HG03460 (cell line): ENCODE measurements around the gene LDAH.
"Not testable (repeated sequence)": the region's sequence is repeated elsewhere in the genome, so short reads cannot be mapped to it uniquely, and the experiment has no call there.

Experiments used
- ATAC-seq: cut with Tn5 transposase; IDR thresholded peaks from one replicate; pipeline ENCODE4 v1.9.1; 2021; ENCODE audit not compliant: unreplicated experiment

LDAH gene

DNA sequence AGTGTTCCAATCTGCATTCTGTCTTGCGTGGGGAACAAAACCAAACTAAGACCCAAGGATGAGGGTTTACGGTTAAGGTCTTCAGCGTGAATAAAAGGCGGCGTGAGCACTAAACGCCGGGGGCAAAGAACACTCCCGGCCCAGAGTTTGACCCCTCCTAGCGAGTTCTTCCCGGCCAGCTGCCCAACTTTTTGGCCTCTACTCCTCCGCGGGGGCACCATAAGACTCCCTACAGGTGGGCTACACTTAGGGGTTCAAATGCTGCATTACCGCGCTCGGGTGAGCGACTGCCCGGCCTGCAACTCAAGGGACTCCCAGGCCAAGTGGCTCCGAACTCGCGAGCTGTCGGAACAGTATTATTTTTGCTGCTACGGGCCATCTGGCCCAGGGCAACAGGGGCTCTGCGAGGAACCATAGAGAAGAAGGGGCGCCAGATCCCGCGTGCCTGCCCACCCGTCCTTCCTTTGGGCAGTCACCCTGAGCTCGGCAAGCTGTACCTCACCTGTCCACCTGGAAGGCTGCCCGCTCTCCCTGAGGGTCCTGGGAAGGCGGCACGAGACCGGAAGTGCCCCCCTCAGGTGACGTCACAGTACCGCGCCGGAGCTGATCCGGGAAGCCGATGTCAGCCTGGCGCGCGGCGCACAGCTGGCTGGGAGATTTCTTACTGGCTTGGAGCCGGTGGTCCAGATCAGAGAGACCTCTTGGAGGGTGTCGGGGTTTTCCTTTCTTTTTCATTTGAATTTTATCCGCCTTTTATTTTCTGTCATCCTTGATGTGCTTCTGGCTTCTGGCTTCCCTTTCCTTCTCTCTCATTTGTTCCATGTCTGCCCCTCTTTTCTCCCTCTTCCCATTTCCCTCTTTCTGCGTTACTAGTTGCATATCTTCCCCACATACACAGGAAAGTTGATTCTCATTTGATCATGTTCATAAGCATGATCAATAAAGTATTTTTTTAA, at the start of gene LDAH:
LDAH (minus strand) TSS at position 567 of the 956 bp plus-strand sequence. CDS start 21,638 bp downstream, outside the sequence.
- ATAC-seq = peak; percentile 85

DNA sequence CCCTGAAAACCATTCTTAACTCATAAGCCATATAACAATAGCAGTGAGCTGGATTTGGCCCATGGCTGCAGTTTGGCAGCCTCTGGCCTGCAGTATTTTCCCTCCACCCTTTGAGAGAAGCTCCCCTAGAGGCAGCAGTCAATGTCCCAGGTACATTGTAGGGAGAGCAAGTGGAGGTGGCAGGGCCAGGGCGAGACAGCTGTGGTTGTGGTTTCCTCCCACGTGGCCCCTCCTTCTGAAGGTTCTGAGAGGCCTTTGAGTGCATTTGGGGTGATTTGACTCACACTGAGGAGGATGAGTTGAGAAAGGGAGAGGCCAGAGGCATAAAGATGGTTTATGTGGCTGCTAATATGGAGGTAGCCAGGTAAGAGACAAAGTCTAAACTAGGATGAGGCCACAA, 45.5 kb upstream of the LDAH start:
- peak; percentile 100 for ATAC-seq

DNA sequence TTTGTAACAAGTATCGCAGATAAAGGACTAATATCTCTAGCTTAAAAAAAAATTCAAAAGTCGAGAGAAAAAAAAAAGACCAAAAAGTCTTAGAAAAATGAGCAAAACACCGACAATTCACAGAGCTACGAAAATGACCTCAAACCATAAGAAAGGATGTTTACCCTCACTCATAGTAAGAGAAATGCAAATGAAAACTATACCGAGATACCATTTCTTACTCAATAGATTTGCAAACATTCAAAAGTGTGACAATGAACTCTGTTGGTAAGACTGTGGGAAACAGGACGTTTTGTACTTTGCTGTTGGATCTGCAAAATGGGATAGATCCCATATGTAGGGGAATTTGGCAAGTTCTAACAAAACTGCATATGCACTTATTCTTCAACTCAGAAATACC, 39.9 kb upstream of the LDAH start:
- ATAC-seq = no peak

DNA sequence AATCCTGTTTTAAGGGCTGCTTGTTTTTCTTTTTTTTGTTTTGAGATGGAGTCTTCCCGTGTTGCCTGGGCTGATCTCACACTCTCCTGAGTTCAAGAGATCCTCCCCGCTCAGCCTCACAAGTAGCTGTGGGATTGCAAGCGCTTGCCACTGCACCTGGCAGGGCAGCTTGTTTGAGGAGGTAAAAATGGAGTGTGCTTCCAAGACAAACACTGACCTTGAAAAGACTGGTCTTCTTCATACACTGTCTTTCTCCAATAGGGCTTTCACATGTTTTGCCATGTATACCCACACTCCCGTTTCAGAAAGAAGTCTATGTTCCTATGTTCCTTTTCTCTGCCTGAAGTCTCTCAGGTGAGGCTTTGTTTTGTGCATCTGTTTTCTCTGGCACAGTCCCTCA, 32.6 kb upstream of the LDAH start:
- ATAC-seq = no peak

DNA sequence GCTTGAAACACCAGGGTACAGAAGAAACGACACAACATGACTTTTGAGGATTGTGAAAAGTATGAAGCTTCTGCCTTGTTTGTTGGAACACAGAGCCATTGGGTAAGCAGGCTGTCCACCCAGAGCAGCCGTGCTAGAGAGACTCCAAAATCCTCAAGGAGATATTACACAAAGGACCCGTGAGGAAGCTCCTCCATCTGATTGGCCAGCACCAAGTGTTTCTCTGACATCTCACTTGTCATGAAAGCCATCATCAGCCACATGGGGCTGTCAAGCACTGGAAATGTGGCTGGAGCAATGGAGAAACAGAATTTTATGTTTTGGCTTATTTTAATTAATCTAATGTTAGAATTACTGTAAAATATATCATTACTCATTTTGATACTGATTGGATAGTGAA, 29.8 kb upstream of the LDAH start:
- no peak for ATAC-seq

DNA sequence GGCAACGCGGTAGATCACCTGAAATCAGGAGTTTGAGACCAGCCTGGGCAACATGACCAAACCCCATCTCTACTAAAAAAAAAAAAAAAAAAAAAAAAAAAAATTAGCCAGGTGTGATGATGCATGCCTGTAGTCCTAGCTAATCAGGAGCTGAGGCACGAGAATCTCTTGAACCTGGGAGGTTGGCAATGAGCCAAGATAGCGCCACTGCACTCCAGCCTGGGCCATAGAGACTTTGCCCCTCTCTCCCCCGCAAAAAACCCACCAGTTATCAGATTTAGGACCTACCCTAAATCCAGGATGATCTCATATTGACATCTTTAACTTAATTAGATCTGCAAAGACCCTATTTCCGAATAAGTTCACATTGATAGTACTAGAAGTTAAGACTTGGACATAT, 29.2 kb upstream of the LDAH start:
- ATAC-seq = no peak

DNA sequence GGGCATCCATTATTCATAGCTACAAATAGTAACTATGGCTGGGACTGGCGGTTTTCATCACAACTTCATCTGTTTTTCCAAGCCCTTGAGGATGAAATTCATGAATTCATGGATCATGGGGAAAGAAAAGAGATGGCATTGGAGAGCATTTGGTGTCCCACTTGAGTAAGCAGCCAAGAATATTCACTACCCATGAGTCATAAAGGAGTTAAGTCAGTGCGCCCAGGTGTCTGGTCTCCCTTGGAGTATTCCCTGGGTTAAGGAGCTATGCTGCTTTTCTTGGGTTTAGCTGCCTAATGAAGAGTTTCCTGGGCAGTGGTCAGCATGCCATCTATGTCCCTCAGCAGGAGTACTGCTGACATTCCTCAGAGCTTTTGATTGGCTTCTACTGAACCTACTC, 21.3 kb upstream of the LDAH start:
- no peak for ATAC-seq

DNA sequence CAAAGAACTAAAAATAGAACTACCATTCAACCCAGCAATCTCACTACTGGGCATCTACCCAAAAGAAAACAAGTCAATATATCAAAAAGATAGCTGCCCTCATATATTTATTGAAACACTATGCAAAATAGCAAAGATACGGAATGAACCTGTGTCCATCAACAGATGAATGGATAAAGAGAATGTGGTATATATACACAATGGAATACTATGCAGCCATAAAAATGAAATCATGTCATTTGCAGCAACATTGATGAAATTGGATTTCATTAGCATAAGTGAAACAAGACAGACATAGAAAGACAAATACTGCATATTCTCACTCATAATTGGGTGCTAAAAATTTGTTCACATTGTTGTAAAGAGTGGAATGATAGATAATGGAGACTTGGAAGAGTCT, 16.2 kb upstream of the LDAH start:
- ATAC-seq = no peak

DNA sequence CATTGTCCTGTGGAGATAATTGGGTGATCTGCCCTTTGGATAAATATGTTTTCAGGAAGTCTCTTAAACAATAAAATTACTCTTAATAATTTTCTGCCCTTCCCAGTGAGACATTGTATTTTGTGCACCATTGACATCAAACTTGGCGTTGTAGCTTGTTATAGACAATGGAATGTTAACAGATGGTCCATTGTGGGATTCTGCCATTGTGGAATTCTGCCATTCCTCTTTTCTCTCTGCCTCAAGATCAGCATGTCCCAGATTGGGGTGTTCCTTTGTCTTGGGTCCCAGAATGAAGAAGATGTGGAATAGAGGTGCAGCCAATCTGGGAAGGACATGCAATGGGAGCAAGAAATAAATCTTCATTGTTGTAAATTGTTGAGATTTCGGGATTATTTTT, 15.1 kb upstream of the LDAH start:
- ATAC-seq = no peak

DNA sequence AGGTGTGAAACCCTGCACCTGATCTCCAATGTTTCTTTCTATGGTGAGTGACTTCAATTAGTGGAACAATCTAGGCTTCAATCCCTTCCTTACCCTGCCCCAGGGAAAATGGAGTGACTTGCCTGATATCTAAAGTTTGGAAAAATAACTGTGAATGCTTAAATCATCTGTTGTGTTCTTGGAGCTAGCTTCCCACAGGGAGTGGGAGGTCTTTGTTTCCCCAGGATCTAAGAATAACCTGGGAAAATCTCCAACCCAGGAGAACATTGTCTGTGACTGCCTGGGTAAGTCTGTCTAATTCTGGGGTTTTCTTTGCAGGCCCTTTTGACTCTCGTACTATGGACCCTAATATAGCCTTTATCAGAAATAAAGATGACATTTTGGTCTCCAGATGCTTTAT, 13.6 kb upstream of the LDAH start:
- no peak for ATAC-seq

DNA sequence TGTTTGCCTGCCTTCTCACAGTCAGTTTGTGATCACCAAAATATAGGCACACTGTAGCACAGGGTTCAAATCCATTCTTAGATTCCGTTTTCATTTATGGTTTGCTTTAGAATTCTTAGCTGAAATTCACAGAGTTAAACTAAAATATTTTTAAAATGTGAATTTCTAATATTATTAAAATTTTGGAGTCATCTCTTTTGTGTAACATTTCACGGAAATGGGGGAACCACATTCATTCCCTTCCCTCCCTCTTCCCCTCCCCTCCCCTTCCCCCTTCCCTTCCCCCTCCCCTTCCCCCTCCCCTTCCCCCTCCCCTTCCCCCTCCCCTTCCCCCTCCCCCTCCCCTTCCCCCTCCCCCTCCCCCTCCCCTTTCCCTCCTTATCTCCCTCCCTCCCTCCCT, 11.4 kb upstream of the LDAH start:
- no peak for ATAC-seq

DNA sequence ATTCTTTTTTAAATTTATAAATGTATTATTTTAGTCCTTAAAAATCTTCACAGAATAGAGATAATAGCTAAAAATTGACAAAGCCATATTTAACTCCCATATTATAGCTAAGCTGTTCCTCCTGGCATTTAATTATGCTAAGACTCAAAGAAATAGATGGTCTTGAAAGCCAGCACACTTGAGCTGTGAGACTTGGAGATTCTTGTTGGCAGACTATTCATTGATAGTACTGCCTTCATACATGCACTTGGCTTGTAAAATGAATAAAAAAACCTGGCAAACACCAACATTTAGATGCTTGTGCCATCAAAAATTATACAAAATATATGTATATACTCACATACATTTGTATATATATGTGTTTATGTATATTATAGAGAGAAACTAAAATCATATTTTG, 9.7 kb upstream of the LDAH start:
- no peak for ATAC-seq

DNA sequence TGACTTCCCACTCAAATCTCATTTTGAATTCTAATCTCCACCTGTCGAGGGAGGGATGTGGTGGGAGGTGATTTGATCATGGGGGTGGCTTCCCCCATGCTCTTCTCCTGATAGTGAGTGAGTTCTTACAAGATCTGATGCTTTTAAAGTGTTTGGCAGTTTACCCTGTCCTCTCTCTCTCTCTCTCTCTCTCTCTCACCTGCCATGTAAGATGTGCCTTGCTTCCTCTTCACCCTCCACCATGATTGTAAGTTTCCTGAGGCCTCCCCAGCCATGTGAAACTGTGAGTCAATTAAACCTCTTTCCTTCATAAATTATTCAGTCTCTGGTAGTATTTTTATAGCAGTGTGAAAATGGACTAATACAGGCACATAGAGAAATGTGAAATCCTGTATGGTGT, 7.0 kb upstream of the LDAH start:
- no peak for ATAC-seq

DNA sequence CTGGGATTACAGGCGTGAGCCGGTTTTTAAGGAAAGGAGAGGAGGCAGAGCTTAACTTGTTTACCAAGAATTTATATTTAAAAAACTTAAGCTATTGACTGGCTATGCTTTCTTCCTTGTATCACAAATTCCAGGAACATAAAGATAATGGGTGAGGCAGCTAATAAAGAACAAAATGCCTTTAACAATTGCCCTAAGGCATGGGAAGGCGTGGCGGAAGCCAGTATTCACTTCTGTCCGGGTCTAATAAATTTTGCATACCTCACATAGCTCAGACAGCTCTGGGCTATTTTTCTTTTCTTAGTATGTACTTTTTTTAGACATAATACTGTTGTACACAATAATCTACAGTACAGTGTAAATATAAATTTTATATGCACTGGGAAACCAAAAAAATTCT, 1.0 kb upstream of the LDAH start:
- no peak for ATAC-seq

DNA sequence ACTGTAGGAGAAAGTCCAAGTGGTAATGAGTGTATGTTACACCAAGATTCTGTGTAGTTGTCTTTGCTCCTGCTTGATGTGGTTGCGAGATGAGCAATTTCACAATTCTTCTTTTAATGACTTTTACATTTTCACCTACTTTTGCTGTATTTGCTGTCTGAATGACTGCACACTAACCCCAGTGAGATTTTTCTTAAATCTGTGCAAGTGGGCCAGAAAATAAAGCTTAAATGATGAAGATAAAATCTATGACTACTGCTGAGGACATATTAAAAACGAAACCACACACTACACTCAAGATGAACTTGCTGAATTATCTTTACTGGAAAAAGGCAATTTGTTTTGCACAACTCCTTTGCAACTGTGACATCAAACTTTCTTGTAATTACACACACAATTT, 4.1 kb downstream of the LDAH start:
- no peak for ATAC-seq

DNA sequence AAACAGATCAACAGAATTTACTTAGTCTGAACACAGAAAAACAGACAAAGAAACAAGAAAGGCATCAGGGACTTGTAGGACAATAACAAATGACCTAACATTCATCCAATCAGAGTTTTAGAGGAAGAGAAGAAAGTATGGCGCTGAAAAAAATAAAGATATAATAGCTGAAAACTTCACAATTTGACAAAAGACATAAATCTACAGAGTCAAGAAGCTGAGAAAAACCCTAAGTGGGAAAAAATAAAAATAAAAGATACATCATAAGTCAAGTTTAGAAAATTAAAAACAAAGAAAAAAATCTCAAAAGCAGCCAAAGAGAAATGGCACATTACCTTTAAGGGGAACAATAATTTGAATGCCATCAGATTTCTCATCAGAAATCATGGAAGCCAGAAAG, 7.7 kb downstream of the LDAH start:
- no peak for ATAC-seq

DNA sequence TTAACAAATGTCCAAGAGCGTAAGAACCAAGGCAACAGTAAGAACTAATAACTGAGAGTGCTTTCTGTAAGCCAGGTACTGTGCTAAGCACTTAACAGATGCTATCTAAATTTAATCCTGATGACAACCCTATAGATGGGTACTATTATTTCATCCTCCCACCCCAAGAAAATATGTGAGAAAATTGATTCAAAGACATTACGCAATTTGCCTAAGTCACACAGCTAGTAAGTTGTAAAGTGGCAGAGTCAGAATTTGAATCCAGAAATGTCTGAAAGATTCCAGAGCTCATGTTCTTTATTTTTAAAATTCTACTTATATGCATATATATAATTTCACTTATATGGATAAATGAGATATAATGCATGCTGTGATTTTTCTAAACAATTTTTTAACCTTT, 10.1 kb downstream of the LDAH start:
- no peak for ATAC-seq

DNA sequence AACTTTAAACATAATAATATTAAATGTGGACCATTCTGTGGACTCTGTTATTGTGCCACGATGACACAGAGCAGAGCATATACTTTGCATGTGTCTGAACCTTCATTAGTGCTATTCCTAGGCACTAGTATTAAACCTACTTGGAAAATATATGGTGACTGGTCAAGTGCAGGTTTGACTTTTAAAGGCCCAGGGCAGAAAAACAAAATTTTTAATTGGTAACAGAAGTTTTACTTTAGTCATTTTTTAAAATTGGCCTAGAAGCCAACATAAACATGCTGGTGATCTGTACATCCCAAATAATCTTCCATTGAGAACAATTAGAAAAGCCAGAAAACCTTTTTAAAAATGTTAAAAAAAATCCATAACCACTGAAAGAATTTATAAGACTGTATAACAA, 16.6 kb downstream of the LDAH start:
- ATAC-seq = no peak

DNA sequence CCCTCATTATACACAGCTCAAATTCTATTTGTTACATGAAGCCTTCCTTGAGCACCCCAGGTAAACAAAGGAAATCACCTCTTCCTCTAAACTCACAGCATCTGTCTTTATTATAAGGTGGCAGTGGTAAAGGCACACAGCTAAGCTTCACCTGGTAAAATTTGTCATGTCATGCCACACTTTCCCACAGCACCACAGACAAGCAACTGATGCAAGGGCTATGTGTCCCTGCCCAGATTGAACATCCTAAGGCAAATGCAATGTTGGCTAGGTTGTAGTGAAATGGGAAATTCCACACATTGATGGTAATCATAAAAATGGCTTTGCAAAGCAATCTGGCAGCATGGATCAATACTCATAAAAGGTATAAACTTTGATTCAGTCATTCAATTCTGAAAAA, 18.9 kb downstream of the LDAH start:
- ATAC-seq = no peak

DNA sequence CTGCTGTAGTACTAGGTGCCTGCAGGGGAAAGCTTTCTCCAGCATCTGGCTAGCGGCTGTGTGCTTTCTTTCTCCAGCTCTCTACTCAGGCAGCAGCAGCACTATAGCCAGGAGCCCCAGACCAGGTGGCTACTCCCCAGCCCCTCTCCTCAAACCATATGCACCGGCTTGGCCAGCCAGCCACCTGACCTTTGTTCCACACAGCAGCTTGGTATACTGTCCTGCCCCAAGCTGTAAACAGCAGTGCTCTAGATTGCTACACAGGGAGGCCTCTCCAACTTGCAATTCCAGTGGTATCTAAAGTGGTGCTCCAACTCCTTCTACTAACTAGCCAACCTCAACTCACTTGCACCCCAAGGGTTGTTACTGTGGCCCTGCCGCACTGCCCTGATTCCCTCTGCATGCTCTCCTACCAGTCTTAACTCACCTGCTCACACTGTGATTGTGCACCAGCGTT, 19.6 kb downstream of the LDAH start:
- ATAC-seq = no peak

DNA sequence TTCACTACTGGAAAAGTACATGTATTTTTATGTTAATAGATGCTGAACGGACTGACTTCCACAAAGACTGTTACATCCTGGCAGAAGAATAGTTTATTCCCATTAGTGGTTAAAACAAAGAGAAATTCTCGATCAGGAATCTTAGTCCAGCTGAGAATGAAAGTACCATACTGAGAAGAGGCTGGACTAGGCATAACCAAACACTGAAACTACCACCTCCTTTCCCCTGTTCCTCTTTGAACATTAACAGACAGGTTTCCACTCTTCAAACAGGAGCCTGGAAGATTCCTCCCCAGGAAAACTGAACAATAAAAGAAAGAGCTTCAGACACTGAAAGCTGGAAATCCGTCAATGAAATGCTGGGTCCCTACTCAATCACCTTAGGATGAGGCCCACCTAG, 25.8 kb downstream of the LDAH start:
- ATAC-seq = no peak

DNA sequence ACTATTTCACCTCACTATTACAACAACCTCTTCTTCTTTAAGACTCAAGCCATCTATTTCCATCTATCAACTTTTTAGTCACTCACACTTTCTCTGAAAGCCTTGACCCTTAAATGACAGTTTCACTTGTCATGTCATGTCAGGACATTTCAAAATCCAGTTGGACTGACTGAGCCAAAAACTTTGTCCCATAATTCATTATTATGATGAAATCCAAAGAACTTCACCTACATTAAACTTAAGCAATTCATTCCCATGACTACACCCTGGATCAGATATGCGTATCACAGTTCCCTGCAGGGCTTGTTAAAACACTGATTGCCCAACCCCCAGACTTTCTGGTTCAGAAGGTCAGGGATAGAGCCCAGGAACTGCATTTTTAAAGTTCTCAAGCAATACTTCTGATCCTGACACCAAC, 26.5 kb downstream of the LDAH start:
- ATAC-seq = peak; percentile 55

DNA sequence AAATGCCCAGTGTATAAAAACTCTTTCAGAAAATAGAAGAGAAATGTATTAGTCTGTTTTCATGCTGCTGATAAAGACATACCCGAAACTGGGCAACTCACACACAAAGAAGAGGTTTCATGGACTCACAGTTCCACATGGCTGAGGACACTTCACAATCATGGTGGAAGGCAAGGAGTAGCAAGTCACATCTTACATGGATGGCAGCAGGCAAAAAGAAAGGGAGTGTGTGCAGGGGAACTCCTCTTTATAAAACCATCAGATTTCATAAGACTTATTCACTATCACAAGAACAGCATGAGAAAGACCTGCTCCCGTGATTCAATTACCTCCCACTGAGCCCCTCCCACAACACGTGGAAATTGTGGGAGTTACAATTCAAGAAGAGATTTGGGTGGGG, 29.0 kb downstream of the LDAH start:
- ATAC-seq = not testable (repeated sequence)
